Measurements from ENCODE around the gene ANKH.
"Not testable (repeated sequence)": the region's sequence is repeated elsewhere in the genome, so short reads cannot be mapped to it uniquely, and the experiment has no call there.

ANKH gene

DNA sequence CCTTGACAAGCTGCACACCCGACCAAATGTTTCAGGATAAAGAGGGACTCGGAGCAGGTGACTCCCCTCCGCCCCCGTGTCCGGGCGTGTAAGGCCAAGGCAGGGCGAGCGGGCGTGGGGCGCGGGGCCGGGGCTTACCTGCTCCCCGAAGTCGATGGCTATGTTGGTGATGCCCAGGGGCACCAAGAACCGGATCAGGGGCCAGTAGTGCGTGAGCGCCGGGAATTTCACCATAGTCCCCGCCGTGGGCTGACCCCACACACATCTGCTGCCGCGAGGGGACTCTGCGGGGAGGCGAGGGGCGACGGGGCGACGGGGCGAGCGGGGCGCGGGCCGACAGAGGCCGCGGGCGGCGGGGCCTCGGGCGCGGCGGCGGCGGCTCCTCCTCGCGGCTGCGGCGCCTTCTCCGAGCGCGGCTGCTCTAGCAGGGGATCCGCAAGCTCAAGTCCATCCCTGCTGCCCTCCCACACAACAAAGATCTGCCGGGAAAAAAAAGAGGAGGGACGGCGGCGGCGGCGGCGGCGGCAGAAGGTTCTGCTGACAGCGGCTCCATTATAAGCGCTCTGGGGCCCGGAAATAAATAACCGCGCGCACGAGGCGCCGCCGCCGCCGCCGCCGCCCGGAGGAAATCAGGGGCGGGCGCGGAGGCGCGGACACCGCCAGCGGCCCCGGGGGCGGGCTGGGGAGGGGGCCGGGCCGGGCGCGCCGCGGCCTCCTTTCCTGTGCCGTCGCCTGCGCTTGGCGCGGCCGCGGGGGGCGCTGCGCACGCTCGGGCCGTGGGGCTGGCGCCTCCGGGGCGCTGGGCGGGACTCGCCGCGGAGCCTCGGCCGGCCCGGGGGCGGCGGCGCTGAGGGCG lies at the start of gene ANKH:
Gene ANKH, minus strand, starts transcription at position 565 of the 856 bp plus-strand sequence. Its CDS starts 331 bp downstream, at position 234.
- peak; percentile 96 for DNase-seq

DNA sequence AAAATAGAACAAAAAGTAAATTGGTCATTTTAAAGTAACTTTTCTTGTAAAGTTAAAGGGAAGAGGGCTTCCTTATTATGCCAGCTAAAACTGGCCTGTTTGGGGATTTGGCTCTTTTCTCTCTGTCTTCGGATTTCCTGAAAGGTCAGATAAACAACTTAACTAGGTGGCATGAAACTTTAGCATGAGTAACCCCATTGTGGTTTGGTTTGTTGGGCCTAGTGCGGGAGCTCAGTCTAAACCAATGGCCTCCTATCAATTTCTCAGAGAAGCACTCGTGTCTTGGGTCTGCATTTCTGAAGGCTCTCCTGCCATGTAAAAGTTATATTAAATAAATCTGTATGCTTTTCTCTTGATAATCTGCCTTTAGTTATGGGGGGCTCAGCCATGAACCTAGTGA lies 48.5 kb upstream of the ANKH start:
- no peak for DNase-seq

DNA sequence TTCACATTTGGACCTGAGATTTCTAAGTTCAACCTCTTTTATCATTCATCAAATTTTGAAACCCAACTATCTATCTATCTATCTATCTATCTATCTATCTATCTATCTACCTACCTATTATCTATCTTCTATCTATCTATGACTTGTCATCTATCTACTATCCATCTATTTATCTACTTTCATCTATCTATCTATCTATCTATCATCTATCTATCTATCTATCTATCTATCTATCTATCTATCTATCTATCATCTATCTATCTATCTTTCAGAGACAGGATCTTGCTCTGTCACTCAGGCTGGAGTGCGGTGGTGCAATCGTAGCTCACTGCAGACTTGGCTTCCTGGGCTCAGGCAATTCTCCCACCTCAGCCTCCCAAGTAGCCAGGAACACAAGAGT lies 47.5 kb upstream of the ANKH start:
- DNase-seq: not testable (repeated sequence)

DNA sequence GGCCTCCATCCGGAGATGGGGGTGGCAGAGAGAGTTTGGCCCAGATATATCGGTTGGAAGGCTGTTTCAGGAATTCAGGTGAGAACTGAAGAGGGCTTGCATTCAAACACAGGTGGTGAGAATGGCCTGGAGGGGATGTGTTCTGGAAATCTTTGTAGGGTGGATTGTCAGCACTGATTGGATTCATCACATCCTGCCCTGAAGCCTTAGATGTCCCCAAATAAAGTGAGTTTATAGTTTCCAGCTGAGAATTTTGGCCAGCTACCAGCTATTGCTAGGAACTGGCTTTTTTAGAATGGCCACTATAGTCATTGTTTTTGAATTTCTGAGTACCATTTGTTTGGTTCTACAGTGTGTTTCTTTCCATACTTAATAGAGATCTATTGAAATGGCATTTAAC lies 46.1 kb upstream of the ANKH start:
- no peak for DNase-seq

GRCh38 chr5:14915291-14915952 lies 43.8 kb upstream of the ANKH start:
- no peak for DNase-seq

DNA sequence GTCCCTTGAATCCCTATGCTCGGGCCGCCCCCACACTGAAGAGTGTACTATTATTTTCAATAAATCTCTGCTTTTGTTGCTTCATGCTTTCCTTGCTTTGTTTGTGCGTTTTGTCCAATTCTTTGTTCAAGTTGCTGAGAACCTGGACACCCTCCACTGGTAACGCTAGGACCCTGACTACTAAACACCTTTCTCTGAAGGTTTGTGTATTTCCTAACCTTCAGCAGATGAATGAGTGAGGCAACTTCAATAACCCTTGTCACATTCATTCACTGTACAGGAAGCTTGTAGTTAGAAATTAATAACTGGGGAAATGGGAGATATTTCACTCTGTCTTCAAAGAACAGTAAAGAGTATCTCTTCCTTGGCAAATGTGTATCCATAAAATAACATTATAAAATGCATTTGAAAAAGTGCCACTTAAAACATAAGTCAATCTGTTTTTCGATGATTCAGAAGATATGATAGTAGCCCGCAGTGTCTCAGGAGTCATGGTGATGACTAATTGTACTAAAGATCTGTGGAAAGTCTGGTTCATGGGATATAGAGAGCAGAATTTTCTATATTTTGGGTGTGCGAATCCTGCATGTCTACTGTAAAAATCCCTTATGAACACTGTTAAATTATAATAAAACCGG lies 43.2 kb upstream of the ANKH start:
- no peak for DNase-seq

GRCh38 chr5:14914193-14914592 lies 42.6 kb upstream of the ANKH start:
- DNase-seq: no peak

GRCh38 chr5:14913096-14913495 lies 41.5 kb upstream of the ANKH start:
- no peak for DNase-seq

DNA sequence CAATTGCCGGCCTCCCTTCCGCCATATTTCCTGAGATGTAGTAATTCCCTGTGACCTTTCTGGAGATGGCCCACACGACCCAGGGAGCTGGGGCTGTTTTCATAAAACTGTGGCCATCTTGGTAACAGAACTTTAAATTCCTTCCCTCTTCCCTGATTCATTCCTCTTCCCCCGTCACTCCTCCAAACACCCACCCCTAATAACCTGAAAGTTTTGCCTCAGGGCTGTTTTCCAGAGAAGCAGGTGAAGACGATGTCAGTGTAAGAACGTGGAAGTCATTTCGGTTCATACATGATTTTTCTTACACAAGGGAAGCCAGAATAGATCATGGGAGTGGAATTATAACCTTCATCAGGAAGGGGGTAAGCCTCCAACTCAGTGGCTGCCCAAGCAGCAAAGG lies 40.6 kb upstream of the ANKH start:
- DNase-seq: no peak

DNA sequence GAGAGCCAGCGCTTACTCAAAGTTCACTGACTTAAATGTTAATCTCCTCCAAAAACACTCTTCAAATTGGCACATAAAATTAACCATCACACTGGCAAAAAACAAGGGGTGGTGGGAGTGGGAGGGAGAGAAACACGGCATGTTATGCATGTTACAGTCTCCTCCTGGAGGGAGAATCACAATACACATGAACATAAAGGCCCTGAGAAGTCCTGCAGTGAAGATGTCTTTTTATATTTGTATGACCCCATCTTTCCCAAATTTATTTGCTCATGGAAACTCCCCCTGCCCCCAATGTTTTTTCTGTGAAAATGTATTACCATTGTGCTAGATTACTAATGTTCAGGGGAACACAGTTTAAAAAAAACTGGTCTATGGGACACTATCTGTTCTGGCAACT lies 37.8 kb upstream of the ANKH start:
- no peak for DNase-seq

- DNase-seq: peak; percentile 27
Observed at GRCh38 chr5:14908172-14908571, 36.6 kb upstream of the ANKH start.

DNA sequence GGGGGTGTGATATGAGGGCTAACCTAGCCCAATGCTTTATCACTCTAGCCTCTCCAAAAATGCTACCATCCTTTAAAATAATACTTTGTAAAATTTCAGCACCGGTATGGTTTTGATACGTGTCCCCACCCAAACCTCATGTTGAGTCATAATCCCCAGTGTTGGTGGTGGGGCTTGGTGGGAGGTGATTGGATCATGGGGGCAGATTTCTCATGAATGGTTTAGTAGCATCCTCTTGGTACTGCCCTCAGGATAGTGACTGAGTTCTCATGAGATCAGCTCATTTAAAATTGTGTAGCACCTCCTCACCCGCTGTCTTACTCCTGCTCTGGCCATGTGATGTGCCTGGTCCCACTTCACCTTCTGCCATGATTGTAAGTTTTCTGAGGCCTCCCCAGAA lies 35.0 kb upstream of the ANKH start:
- no peak for DNase-seq

DNA sequence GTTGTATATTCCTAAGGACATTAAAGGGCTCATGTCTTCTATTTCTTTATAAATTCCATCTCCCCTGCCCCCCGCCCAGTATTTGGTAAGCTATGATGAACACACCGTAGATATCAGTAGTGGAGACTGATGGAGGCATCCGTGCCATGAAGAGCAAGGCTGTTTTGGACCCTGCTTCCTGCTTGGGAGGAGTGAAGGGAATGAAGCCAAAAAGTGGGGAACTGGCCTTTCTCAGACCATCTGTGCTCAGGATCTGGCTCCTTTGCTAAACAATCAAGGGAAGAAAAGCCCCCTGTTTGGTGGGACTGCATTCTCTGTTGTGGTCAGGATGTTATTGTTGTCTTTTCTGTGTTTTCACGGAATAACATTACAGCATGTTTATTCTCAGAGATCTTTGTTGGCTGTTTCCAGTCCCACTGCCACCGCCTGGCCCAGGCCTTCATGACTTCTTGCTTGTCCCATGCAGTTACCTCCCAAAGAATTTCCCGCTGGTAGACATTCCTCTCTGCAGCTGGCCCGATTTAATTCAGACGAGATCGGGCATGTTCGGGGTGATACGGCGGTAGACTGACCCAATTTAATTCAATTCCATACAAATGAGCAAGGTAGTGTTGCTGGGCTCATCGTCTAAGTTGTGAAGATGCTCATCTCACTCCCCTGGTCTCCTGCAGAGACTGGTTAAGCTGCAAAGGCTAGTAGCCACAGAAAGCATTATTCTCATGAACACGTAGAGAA lies 31.4 kb upstream of the ANKH start:
- no peak for DNase-seq

- no peak for DNase-seq
Observed at GRCh38 chr5:14901462-14902051, 30.0 kb upstream of the ANKH start.

DNA sequence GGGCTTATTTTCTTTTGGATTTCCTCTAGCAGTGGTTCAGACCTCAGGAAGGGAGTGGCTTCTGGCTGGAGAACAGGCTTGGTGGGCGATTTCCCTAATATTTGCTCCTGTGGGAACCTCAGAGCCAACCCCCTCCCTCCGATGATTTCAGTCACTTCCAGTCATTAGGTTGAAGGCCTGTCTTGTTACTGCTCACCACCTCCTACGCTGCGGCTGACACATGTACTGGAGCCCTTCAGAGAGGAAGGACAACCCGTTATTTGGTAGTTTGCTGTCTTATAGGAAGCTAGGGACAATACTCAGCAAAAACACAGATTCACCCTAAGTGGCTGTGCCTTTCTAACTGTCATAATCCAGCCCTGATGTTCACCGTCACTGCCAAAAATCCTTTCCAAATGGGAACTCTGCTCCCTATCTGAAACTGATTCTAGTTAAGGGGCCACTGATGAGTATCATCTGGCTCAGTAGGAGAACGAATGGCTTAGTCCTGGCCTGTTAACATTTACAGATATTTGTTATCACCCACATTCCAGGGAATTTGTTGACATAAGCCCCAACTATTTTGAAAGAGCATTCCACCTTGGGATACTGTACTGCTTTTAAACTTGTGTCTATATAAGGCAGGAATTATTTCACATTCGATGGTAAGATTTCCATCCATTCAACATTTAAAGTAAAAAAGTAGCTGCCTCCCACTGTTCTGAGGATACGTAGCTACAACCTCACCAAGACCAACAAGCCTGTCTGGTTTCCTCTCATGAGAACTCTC lies 29.3 kb upstream of the ANKH start:
- DNase-seq: no peak

DNA sequence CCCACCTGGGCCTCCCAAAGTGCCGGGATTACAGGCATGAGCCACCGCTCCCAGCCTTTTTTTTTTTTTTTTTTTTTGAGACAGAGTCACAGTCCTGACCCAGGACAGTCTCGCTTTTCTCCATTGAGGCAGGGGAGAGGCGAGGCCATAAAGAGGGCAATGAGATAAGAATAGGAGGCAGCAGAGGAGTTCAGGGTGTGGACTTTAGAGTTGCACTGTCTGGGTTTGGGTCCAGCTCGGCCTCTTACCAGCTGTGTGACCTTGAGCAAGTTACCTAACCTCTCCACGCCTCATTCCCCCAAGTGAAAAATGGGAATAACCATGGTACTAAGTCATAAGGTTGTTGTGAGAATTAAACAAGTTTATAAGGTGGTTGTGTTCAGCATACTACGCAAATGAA lies 24.6 kb upstream of the ANKH start:
- DNase-seq: no peak

DNA sequence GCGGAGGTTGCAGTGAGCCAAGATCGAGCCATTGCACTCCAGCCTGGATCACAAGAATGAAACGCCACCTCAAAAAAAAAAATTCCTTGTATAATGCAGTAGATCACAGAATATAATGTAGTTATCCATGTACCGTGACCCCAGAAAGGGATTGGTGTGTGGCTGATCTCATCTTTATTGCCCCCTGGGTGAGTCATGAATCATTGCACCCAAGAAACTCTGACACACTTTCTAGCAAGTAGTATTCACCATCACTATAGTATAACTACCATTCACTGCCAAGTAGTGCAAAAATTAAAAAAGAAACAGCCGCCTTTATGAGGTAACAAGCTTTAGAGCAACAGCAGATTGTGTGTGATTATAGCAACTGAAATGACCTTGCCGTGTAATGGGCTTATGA lies 23.7 kb upstream of the ANKH start:
- peak; percentile 16 for DNase-seq

DNA sequence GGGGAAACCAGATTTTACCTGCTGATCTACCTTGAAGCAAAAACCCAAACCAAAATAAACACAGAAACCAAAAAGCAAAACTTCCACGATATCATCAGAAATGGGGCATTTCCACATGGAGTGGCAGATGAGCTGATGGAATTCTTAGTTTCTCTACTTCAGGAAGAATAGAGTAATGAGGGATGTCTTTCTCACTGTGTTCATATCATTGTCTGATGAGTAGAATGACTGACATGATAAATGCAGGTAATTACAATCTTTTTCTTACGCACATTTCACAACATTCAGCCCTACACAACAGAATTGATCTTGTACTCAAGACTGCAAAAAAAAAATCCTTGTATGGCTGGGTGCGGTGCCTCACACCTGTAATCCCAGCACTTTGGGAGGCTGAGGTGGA lies 23.2 kb upstream of the ANKH start:
- no peak for DNase-seq

DNA sequence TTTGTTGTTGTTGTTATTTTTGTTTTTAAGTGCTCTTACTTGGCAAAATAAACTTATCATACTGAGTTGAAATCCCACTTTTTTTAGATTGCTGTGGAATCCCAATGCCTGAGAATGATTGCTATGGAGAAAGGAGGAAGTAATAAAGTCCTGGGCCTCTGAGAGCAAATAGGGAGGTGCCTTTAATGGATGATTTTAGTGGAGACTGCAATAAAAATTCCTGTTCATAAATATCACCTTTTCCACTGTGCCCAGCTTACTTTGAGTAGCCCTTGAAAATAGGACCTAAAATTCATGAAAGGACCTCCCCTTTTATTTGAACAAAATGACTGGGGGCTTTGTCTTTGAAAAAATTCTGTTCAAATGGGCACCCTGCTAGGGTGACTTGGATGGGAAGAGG lies 21.8 kb upstream of the ANKH start:
- DNase-seq: no peak

DNA sequence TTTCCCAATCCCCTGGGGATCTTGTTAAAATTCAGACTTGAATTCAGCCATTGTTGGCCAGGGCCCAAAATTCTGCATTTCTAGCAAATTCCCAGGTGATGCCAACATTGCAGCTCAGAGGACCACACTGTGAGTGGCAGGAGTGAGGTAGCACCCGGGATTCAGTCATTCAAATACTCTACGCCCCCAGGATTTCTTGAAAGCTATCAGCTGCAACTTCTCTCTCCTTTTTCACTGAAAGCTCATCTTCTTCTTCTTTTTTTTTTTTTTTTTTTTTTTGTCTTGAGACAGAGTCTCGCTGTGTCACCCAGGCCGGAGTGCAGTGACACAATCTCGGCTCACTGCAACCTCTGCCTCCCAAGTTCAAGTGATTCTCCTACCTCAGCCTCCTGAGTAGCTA lies 19.3 kb upstream of the ANKH start:
- peak; percentile 62 for DNase-seq

DNA sequence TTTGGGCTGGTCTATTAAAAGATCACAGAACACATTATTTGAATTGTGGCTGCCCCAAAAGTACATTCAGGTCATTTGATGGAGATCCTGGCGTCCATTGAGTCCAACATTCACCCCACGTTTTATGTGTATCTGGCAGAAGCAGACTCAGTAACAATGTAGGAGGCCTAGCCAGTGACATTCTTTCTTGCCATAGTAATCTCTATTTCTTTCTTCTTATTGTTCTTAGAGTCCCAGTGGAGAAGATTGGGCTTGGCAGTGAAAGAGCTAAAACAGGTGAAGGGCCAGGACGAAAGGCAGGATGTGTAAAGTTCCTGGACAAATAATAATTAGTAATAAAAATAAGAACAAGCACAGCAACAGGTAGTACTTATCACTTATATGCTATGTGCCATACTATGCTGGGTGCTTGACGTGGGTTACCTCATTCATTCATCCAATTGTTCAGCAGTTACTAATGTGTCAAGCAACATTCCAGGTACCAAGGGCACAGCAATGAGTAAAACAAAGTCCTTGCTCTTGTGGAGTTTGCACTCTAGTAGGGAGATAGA lies 12.6 kb upstream of the ANKH start:
- no peak for DNase-seq

All from NCI-H69 (cell line).